Lung (tissue), 12 donors: ENCODE results near the gene KLHL17. TPM values are rescaled to one million over a fixed set of nuclear protein-coding genes. Genes with fewer than 3 reads are reported as not detected.

Source experiments
- ATAC-seq: fragments of 200-7000 bp; cut with Tn5 transposase; one replicate; pipeline ENCODE4 v1.9.1; 2020; ENCODE audit warnings: moderate number of reproducible peaks; ENCODE audit not compliant: insufficient read depth, low FRiP score
- DNase-seq, 3 donors: peaks; one replicate each; pipeline ENCODE4 v3.0.0-alpha.2; 2013 to 2017
- H3K27ac ChIP-seq, 2 donors: one replicate each; pipeline ENCODE4 v1.5.1; 2013; ENCODE audit warnings: mild to moderate bottlenecking in 2 of 2, moderate library complexity in 2 of 2, control low read depth in 1 of 2, inconsistent platforms in 1 of 2, low read depth in 1 of 2, low read length in 1 of 2
- H3K27me3 ChIP-seq, 3 donors: one replicate each; pipeline ENCODE4 v1.5.1; 2013; ENCODE audit warnings: low read length in 2 of 3; ENCODE audit not compliant: control insufficient read depth in 3 of 3, insufficient read depth in 3 of 3
- H3K36me3 ChIP-seq, 4 donors: one replicate each; pipeline ENCODE4 v1.5.1; 2013; ENCODE audit warnings: low read length in 4 of 4, mild to moderate bottlenecking in 1 of 4, moderate library complexity in 1 of 4; ENCODE audit not compliant: control insufficient read depth in 4 of 4, insufficient read depth in 4 of 4
- H3K4me1 ChIP-seq, 5 donors: one replicate each; pipeline ENCODE4 v1.5.1; 2013; ENCODE audit warnings: low read length in 5 of 5, mild to moderate bottlenecking in 2 of 5, moderate library complexity in 1 of 5; ENCODE audit not compliant: control insufficient read depth in 5 of 5, insufficient read depth in 5 of 5
- H3K4me3 ChIP-seq: one replicate; pipeline ENCODE4 v1.5.1; 2013; ENCODE audit warnings: mild to moderate bottlenecking, control low read depth, moderate library complexity
- H3K9ac ChIP-seq, 2 donors: one replicate each; pipeline ENCODE4 v1.5.1; 2013; ENCODE audit warnings: low read length in 2 of 2, control low read depth in 1 of 2; ENCODE audit not compliant: insufficient read depth in 1 of 2
- H3K9me3 ChIP-seq, 4 donors: one replicate each; pipeline ENCODE4 v1.5.1; 2013; ENCODE audit warnings: low read length in 3 of 4, mild to moderate bottlenecking in 1 of 4, moderate library complexity in 1 of 4; ENCODE audit not compliant: control insufficient read depth in 4 of 4, insufficient read depth in 3 of 4
- CTCF ChIP-seq: IDR thresholded peaks from 2 replicates; pipeline ENCODE4 v1.5.1; 2012; ENCODE audit warnings: mild to moderate bottlenecking; ENCODE audit errors: control extremely low read depth, extremely low read depth
- WGBS, 2 donors: extraction: QIAGEN DNeasy Blood & Tissue Kit; methylation state at CpG; one replicate each; pipeline ENCODE4 v1.1.7; 2013; 5-methylcytosine and 5-hydroxymethylcytosine counted together
- polyA plus RNA-seq, 2 donors: library from polyadenylated mRNA; stranded (reverse); fragments of 200-250 nt; gene quantifications; one replicate each; pipeline ENCODE4 v1.2.1, GENCODE V29; 2013
- total RNA-seq, 2 donors: library from RNA; depleted of rRNA in 1 of 2; stranded (reverse); fragments of >200 nt in 1 of 2; gene quantifications; one replicate each; pipeline ENCODE4 v1.2.1, GENCODE V29; 2014 to 2021
- donor health status: control.
- donor health status: control.
- donor health status: Bipolar disorder and iron deficiency.
- donor health status: healthy.
- donor health status: DM: yes; HTN: yes; CAD: no.

KLHL17 gene
- total and polyA plus RNA-seq, 4 donors: 10.0 to 15.2 (median 13.0) TPM

GRCh38 chr1:934991-935750, 25.2 kb upstream of the KLHL17 start:
- DNase-seq (no peak), ATAC-seq (no peak)
- Histone ChIP-seq H3K36me3 (peaks cover 0 to 10% (median under 1%) of the 10 kb centered on the region in 4 donors), H3K27me3 (peaks cover 0 to 21% (median 5%) of the 10 kb centered on the region in 3 donors), H3K9ac (no peak overlapping the region), H3K9me3 (peaks cover 0 to 3% (median 0%) of the 10 kb centered on the region in 4 donors), H3K4me1 (peaks cover 0 to 57% (median 11%) of the 10 kb centered on the region in 5 donors), H3K27ac (no peak overlapping the region), H3K4me3 (no peak overlapping the region)
- no peak for TF ChIP-seq CTCF
- WGBS, 2 donors: 19 to 26% methylated on average over 36 to 37 of the region's 37 CpGs

- H3K9me3 ChIP-seq: peaks cover 0 to 3% (median 0%) of the 10 kb centered on the region in 4 donors
- no peak overlapping the region for H3K4me3 ChIP-seq
- peaks cover 0 to 4% (median 0%) of the 10 kb centered on the region in 4 donors for H3K36me3 ChIP-seq
- peaks cover 0 to 61% (median 16%) of the 10 kb centered on the region in 5 donors for H3K4me1 ChIP-seq
- no peak for TF ChIP-seq CTCF
- DNase-seq (peak; percentile 68 to 76 (median 70)), ATAC-seq (no peak)
- H3K27ac ChIP-seq: no peak overlapping the region
- 23 to 27% methylated on average over 30 of the region's 30 CpGs for WGBS, 2 donors
- H3K27me3 ChIP-seq: peaks cover 0 to 21% (median 5%) of the 10 kb centered on the region in 3 donors
- H3K9ac ChIP-seq: no peak overlapping the region
Observed at GRCh38 chr1:935751-936231, 24.6 kb upstream of the KLHL17 start.

GRCh38 chr1:936348-937264, 23.8 kb upstream of the KLHL17 start:
- peaks cover 0 to 2% (median 0%) of the 10 kb centered on the region in 4 donors for H3K36me3 ChIP-seq
- no peak overlapping the region for H3K27ac ChIP-seq
- DNase-seq (no peak), ATAC-seq (no peak)
- peaks cover 0 to 68% (median 23%) of the 10 kb centered on the region in 5 donors for H3K4me1 ChIP-seq
- no peak overlapping the region for H3K4me3 ChIP-seq
- H3K9me3 ChIP-seq: peaks cover 0 to 3% (median 0%) of the 10 kb centered on the region in 4 donors
- H3K9ac ChIP-seq: no peak overlapping the region
- H3K27me3 ChIP-seq: peaks cover 0 to 18% (median 5%) of the 10 kb centered on the region in 3 donors
- no peak for TF ChIP-seq CTCF
- WGBS, 2 donors: 73 to 83% methylated on average over 43 to 45 of the region's 45 CpGs
